ENCODE results near the gene BTBD9.

BTBD9 gene

GRCh38 chr6:38187811-38188590, 451.7 kb downstream of the BTBD9 start:
- peak; percentile 49 for DNase-seq

GRCh38 chr6:38187325-38187724, 452.4 kb downstream of the BTBD9 start:
- DNase-seq, result peak; percentile 33

GRCh38 chr6:38185752-38186151, 454.0 kb downstream of the BTBD9 start:
- DNase-seq, result no peak

GRCh38 chr6:38185244-38185643, 454.5 kb downstream of the BTBD9 start:
- no peak for DNase-seq

GRCh38 chr6:38184585-38185080, 455.1 kb downstream of the BTBD9 start:
- DNase-seq, result no peak

- DNase-seq, result no peak
Measured at GRCh38 chr6:38183856-38184584, 455.7 kb downstream of the BTBD9 start.

- no peak for DNase-seq
Measured at GRCh38 chr6:38182426-38182825, 457.3 kb downstream of the BTBD9 start.

- DNase-seq, result no peak
Measured at GRCh38 chr6:38180586-38180985, 459.1 kb downstream of the BTBD9 start.

GRCh38 chr6:38179794-38180430, 459.8 kb downstream of the BTBD9 start:
- DNase-seq, result no peak

GRCh38 chr6:38179300-38179699, 460.4 kb downstream of the BTBD9 start:
- DNase-seq, result no peak

- DNase-seq, result no peak
Measured at GRCh38 chr6:38178584-38178886, 461.2 kb downstream of the BTBD9 start.

GRCh38 chr6:38177882-38178583, 461.7 kb downstream of the BTBD9 start:
- DNase-seq, result no peak

GRCh38 chr6:38176797-38177751, 462.7 kb downstream of the BTBD9 start:
- peak; percentile 97 for DNase-seq

GRCh38 chr6:38175786-38176185, 463.9 kb downstream of the BTBD9 start:
- DNase-seq, result no peak

- no peak for DNase-seq
Measured at GRCh38 chr6:38174806-38175495, 464.8 kb downstream of the BTBD9 start.

GRCh38 chr6:38174315-38174714, 465.4 kb downstream of the BTBD9 start:
- no peak for DNase-seq

GRCh38 chr6:38173909-38174308, 465.8 kb downstream of the BTBD9 start:
- no peak for DNase-seq

- DNase-seq, result no peak
Measured at GRCh38 chr6:38172739-38173410, 466.9 kb downstream of the BTBD9 start.

GRCh38 chr6:38171997-38172738, 467.6 kb downstream of the BTBD9 start:
- no peak for DNase-seq
